ENCODE results near the gene NATD1.

The NATD1 gene

GRCh38 chr17:21282231-21282630 is 29.0 kb upstream of the NATD1 start:
- no peak for TF ChIP-seq ZNF384 (IDR thresholded peaks at IDR 0.05)
- TF ChIP-seq HDGF (IDR thresholded peaks at IDR 0.05; ENCODE audit: borderline replicate concordance) = no peak
- no peak for TF ChIP-seq ARNT (IDR thresholded peaks at IDR 0.05)
- TF ChIP-seq CTBP1 (IDR thresholded peaks at IDR 0.05; ENCODE audit: borderline replicate concordance) = no peak
- TF ChIP-seq ELF4 (IDR thresholded peaks at IDR 0.05) = no peak
- TF ChIP-seq FOXM1 (IDR thresholded peaks at IDR 0.05; ENCODE audit: borderline replicate concordance) = no peak
- TF ChIP-seq NFRKB (IDR thresholded peaks at IDR 0.05) = no peak
- TF ChIP-seq SP1 (IDR thresholded peaks at IDR 0.05) = no peak
- no peak for TF ChIP-seq TARDBP (IDR thresholded peaks at IDR 0.05)
- no peak for TF ChIP-seq FOXK2 (IDR thresholded peaks at IDR 0.05)
- TF ChIP-seq, protein P1, sequence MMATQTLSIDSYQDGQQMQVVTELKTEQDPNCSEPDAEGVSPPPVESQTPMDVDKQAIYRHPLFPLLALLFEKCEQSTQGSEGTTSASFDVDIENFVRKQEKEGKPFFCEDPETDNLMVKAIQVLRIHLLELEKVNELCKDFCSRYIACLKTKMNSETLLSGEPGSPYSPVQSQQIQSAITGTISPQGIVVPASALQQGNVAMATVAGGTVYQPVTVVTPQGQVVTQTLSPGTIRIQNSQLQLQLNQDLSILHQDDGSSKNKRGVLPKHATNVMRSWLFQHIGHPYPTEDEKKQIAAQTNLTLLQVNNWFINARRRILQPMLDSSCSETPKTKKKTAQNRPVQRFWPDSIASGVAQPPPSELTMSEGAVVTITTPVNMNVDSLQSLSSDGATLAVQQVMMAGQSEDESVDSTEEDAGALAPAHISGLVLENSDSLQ (IDR thresholded peaks at IDR 0.05) = no peak
- TF ChIP-seq BHLHE40 (IDR thresholded peaks at IDR 0.05; ENCODE audit: borderline replicate concordance) = no peak
- TF ChIP-seq FOXA1 (IDR thresholded peaks at IDR 0.05) = no peak
- no peak for TF ChIP-seq SUZ12 (IDR thresholded peaks at IDR 0.05)
- no peak for DNase-seq (ENCODE audit: extremely low spot score)
- ChIA-PET CTCF (interaction anchor here (0.6 kb wide), 2 partner anchors 175 to 430 kb away, joined by 3 to 4 read pairs; no protein-coding TSS in a partner anchor), POLR2A (no interaction called here)

GRCh38 chr17:21280081-21280518 is 26.9 kb upstream of the NATD1 start:
- no peak for TF ChIP-seq NFRKB (IDR thresholded peaks at IDR 0.05)
- TF ChIP-seq FOXM1 (IDR thresholded peaks at IDR 0.05; ENCODE audit: borderline replicate concordance) = no peak
- TF ChIP-seq ARNT (IDR thresholded peaks at IDR 0.05) = peak; percentile 7; the same call in 1 of the 2 replicates
- no peak for TF ChIP-seq ELF4 (IDR thresholded peaks at IDR 0.05)
- TF ChIP-seq L3MBTL2 (conservative IDR thresholded peaks at IDR 0.05) = peak; percentile 71; the same call in 1 of the 2 replicates
- TF ChIP-seq, protein P1 (IDR thresholded peaks at IDR 0.05) = no peak
- 0 out of 2 replicates have a peak, but pooled peaks have one; percentile 35 for TF ChIP-seq HDGF (IDR thresholded peaks at IDR 0.05; ENCODE audit: borderline replicate concordance)
- POLR2A ChIA-PET = no interaction called here
- peak; percentile 88 for DNase-seq (ENCODE audit: extremely low spot score)
- CTCF ChIA-PET = interaction anchor here (0.7 to 1.8 kb wide), 4 partner anchors 11 to 233 kb away, joined by 3 to 4 read pairs (median 3); no protein-coding TSS in a partner anchor

GRCh38 chr17:21279582-21279981 is 26.4 kb upstream of the NATD1 start:
- POLR2A ChIA-PET = interaction anchor here (1.2 kb wide), 1 partner anchor 26 kb away, joined by 3 read pairs; the partner anchor contains the start of gene NATD1
- no peak for DNase-seq (ENCODE audit: extremely low spot score)
- CTCF ChIA-PET = interaction anchor here (0.7 to 1.8 kb wide), 5 partner anchors 10 to 234 kb away, joined by 3 to 4 read pairs (median 3); no protein-coding TSS in a partner anchor
- no peak for TF ChIP-seq LEF1 (IDR thresholded peaks at IDR 0.05; ENCODE audit: borderline replicate concordance)
- no peak for TF ChIP-seq HDGF (IDR thresholded peaks at IDR 0.05; ENCODE audit: borderline replicate concordance)
- no peak for TF ChIP-seq TARDBP (IDR thresholded peaks at IDR 0.05)
- TF ChIP-seq BHLHE40 (IDR thresholded peaks at IDR 0.05; ENCODE audit: borderline replicate concordance) = no peak
- no peak for TF ChIP-seq FOXM1 (IDR thresholded peaks at IDR 0.05; ENCODE audit: borderline replicate concordance)
- no peak for TF ChIP-seq FOXA1 (IDR thresholded peaks at IDR 0.05)
- TF ChIP-seq CTBP1 (IDR thresholded peaks at IDR 0.05; ENCODE audit: borderline replicate concordance) = no peak

DNA sequence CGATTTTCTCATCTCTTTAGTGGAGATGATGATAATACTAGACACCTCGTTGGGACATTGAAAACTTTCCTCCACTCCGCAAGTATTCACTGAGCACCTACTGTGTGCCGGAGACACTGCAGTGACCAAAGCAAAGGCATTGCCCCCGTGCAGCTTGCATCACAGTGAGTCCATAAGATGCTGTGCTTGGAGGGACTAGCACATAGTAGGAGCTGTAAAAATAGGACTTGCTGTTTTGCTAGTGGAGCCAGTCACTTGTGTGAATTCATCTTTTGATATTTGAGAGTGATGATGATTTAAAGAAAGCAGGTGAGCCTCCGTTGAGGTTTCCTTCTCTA is 26.0 kb upstream of the NATD1 start:
- TF ChIP-seq CTBP1 (IDR thresholded peaks at IDR 0.05; ENCODE audit: borderline replicate concordance) (no peak), L3MBTL2 (conservative IDR thresholded peaks at IDR 0.05) (no peak), NFRKB (IDR thresholded peaks at IDR 0.05) (no peak), FOXM1 (IDR thresholded peaks at IDR 0.05; ENCODE audit: borderline replicate concordance) (no peak), HDGF (IDR thresholded peaks at IDR 0.05; ENCODE audit: borderline replicate concordance) (no peak), FOXA1 (IDR thresholded peaks at IDR 0.05) (no peak), SP1 (IDR thresholded peaks at IDR 0.05) (no peak), LEF1 (IDR thresholded peaks at IDR 0.05; ENCODE audit: borderline replicate concordance) (no peak), TARDBP (IDR thresholded peaks at IDR 0.05) (no peak), FOXK2 (IDR thresholded peaks at IDR 0.05) (no peak), ZNF384 (IDR thresholded peaks at IDR 0.05) (no peak)
- TF ChIP-seq, protein P1 (IDR thresholded peaks at IDR 0.05) = no peak
- POLR2A ChIA-PET = interaction anchor here (1.2 kb wide), 1 partner anchor 26 kb away, joined by 3 read pairs; the partner anchor contains the start of gene NATD1
- no peak for DNase-seq (ENCODE audit: extremely low spot score)
- CTCF ChIA-PET = interaction anchor here (0.7 to 1.8 kb wide), 3 partner anchors 10 to 160 kb away, joined by 3 to 4 read pairs (median 3); no protein-coding TSS in a partner anchor

- POLR2A ChIA-PET = interaction anchor here (1.2 kb wide), 1 partner anchor 25 kb away, joined by 3 read pairs; the partner anchor contains the start of gene NATD1
- no peak for DNase-seq (ENCODE audit: extremely low spot score)
- CTCF ChIA-PET = interaction anchor here (0.7 to 1.8 kb wide), 2 partner anchors 109 to 159 kb away, joined by 3 to 4 read pairs; no protein-coding TSS in a partner anchor
- TF ChIP-seq FOXK2 (IDR thresholded peaks at IDR 0.05) = no peak
- TF ChIP-seq HDGF (IDR thresholded peaks at IDR 0.05; ENCODE audit: borderline replicate concordance) = no peak
Observed at GRCh38 chr17:21278450-21279197, 25.4 kb upstream of the NATD1 start.

DNA sequence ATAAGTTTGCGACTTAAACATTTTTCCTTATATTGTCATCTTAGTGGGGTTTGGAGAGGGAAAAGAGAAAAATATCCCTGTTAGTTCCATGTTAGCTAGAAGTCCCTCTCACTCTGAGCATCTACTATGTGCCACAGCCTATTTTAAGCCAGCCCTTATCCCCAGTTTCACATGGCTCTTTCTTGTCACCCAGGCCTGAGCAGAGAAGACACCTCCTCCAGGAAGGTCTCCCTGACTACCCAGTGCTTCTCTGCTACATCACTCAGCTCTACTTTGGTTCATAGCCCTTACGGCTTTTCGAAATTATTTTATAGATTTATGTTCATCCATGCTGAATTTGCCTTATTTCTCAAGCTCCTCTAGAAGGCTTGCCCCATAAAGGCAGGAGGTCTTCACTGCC is 24.1 kb upstream of the NATD1 start:
- DNase-seq (ENCODE audit: extremely low spot score) = no peak
- POLR2A ChIA-PET = interaction anchor here (2.2 kb wide), 1 partner anchor 234 kb away, joined by 9 read pairs; no protein-coding TSS in a partner anchor
- TF ChIP-seq NFRKB (IDR thresholded peaks at IDR 0.05) (no peak), FOXA1 (IDR thresholded peaks at IDR 0.05) (no peak), L3MBTL2 (conservative IDR thresholded peaks at IDR 0.05) (no peak), BHLHE40 (IDR thresholded peaks at IDR 0.05; ENCODE audit: borderline replicate concordance) (no peak), SP1 (IDR thresholded peaks at IDR 0.05) (no peak), TARDBP (IDR thresholded peaks at IDR 0.05) (no peak), HDGF (IDR thresholded peaks at IDR 0.05; ENCODE audit: borderline replicate concordance) (no peak), ELF4 (IDR thresholded peaks at IDR 0.05) (no peak), SUZ12 (IDR thresholded peaks at IDR 0.05) (no peak)
- TF ChIP-seq, protein P1 (IDR thresholded peaks at IDR 0.05) = no peak
- CTCF ChIA-PET = no interaction called here

Measured in HEK293T (cell line).